Measurements from ENCODE around the gene RNF149.

GRCh38 chr2:101297383-101297782 is 11.1 kb downstream of the RNF149 start:
- TF ChIP-seq POLR2A (IDR thresholded peaks at IDR 0.05), result no peak
- TF ChIP-seq, protein P1, sequence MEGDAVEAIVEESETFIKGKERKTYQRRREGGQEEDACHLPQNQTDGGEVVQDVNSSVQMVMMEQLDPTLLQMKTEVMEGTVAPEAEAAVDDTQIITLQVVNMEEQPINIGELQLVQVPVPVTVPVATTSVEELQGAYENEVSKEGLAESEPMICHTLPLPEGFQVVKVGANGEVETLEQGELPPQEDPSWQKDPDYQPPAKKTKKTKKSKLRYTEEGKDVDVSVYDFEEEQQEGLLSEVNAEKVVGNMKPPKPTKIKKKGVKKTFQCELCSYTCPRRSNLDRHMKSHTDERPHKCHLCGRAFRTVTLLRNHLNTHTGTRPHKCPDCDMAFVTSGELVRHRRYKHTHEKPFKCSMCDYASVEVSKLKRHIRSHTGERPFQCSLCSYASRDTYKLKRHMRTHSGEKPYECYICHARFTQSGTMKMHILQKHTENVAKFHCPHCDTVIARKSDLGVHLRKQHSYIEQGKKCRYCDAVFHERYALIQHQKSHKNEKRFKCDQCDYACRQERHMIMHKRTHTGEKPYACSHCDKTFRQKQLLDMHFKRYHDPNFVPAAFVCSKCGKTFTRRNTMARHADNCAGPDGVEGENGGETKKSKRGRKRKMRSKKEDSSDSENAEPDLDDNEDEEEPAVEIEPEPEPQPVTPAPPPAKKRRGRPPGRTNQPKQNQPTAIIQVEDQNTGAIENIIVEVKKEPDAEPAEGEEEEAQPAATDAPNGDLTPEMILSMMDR (IDR thresholded peaks at IDR 0.05), result no peak
